Panc1 (cell line): Measurements from ENCODE around the gene ZNF335. TPM values are rescaled to one million over a fixed set of nuclear protein-coding genes. Genes with fewer than 3 reads are reported as not detected.
A peak's percentile ranks its signal among the peaks of the same experiment; 100 is the strongest.

ENCODE experiments used
- ATAC-seq: fragments of 200-7000 bp; cut with Tn5 transposase; 2 replicates; pipeline ENCODE4 v1.9.1; 2020; ENCODE audit warnings: mild to moderate bottlenecking, moderate library complexity
- BruUV-seq: library from RNA; stranded (reverse); fragments of 400-500 nt; replicated peaks from 2 replicates; lab custom pipeline; 2021; lab: Mats Ljungman, UMichigan
- CTCF ChIA-PET: fragments of 300-600 bp; sonication (Branson Sonifier 250); formaldehyde crosslinking; loops from one replicate; lab custom pipeline; 2022; ENCODE audit warnings: antibody characterized with exemption; lab: Charles Lee
- POLR2A ChIA-PET: fragments of 300-600 bp; sonication (Branson Sonifier 250); formaldehyde crosslinking; loops from one replicate; lab custom pipeline; 2022; ENCODE audit warnings: antibody characterized with exemption; lab: Charles Lee
- DNase-seq: peaks from one replicate; pipeline ENCODE4 v3.0.0-alpha.2; 2010; ENCODE audit warnings: low read depth, low spot score
- H3K27ac ChIP-seq: 2 replicates; pipeline ENCODE4 v1.5.1; 2011; ENCODE audit warnings: mild to moderate bottlenecking, low read length, inconsistent platforms
- H3K27me3 ChIP-seq: fragments of 200-500 bp; sonication (Bioruptor generic); 2 replicates; pipeline ENCODE4 v1.6.0; 2014; ENCODE audit warnings: low read length, inconsistent platforms; ENCODE audit not compliant: control insufficient read depth, insufficient read depth
- H3K36me3 ChIP-seq: fragments of 200-500 bp; sonication (Bioruptor generic); 2 replicates; pipeline ENCODE4 v1.5.1; 2014; ENCODE audit warnings: inconsistent platforms, mild to moderate bottlenecking, low read length, moderate library complexity; ENCODE audit not compliant: control insufficient read depth, insufficient read depth
- H3K4me1 ChIP-seq: 2 replicates; pipeline ENCODE4 v1.5.1; 2011; ENCODE audit warnings: inconsistent platforms, mild to moderate bottlenecking, low read length, moderate library complexity; ENCODE audit not compliant: control insufficient read depth, insufficient read depth
- H3K4me3 ChIP-seq, 2 experiments: 2 replicates each; pipeline ENCODE4 v1.5.1; 2011 to 2012; ENCODE audit warnings: low read depth in 2 of 2, low read length in 2 of 2, mild to moderate bottlenecking in 2 of 2, inconsistent platforms in 1 of 2, moderate library complexity in 1 of 2
- H3K9me3 ChIP-seq: fragments of 200-500 bp; sonication (Bioruptor generic); 2 replicates; pipeline ENCODE4 v1.5.1; 2014; ENCODE audit warnings: low read depth, mild to moderate bottlenecking, inconsistent platforms, low read length, moderate library complexity; ENCODE audit not compliant: control insufficient read depth, insufficient read depth
- SIN3A ChIP-seq: IDR thresholded peaks from 2 replicates; pipeline ENCODE4 v1.6.1; 2012; ENCODE audit warnings: low read depth, mild to moderate bottlenecking, low read length, moderate library complexity, borderline replicate concordance; ENCODE audit not compliant: insufficient read depth
- TCF7L2 ChIP-seq: IDR thresholded peaks from 2 replicates; pipeline ENCODE4 v1.6.1; 2011; ENCODE audit warnings: mild to moderate bottlenecking, low read depth, low read length, inconsistent platforms
- in situ Hi-C: cut with HindIII; loops from 2 replicates; pipeline ENCODE4 v1.10.0; 2016; ENCODE audit warnings: low sequenced_read_pairs, low pct_unique_long_range_greater_than_20kb
- intact Hi-C: fragments of 100-400 bp; cut with micrococcal nuclease; formaldehyde crosslinking; loops from one replicate; pipeline ENCODE4 v1.10.0; 2022; ENCODE audit not compliant: unreplicated experiment
- total RNA-seq: library from RNA; stranded (reverse); gene quantifications from one replicate; pipeline ENCODE4 v1.2.1, GENCODE V29; 2021; ENCODE audit not compliant: unreplicated experiment
- TF ChIP-seq, protein P1 (sequence below): fragments of 450-650 bp; IDR thresholded peaks from 2 replicates; pipeline ENCODE4 v1.5.1; 2017; ENCODE audit warnings: mild to moderate bottlenecking
- TF ChIP-seq, protein P2 (sequence below), 2 experiments: IDR thresholded peaks; 2 replicates each; pipeline ENCODE4 v1.6.1; 2011 to 2012; ENCODE audit warnings: low read depth in 2 of 2, control low read depth in 1 of 2, low read length in 1 of 2, mild to moderate bottlenecking in 1 of 2, moderate library complexity in 1 of 2; ENCODE audit not compliant: insufficient read depth in 1 of 2

ZNF335 gene
- total RNA-seq, 1 experiment from 2014 or later: 31.1 TPM

GRCh38 chr20:46013829-46014516 is 42.0 kb upstream of the ZNF335 start:
- no peaks in the 10 kb centered on the region for H3K36me3 ChIP-seq

GRCh38 chr20:46013322-46013828 is 41.4 kb upstream of the ZNF335 start:
- no peaks in the 10 kb centered on the region for H3K9me3 ChIP-seq
- ChIA-PET POLR2A (no interaction called here), CTCF (interaction anchor here (0.5 to 2.9 kb wide), 5 partner anchors 9 to 228 kb away, joined by 3 to 32 read pairs (median 4); no protein-coding TSS in a partner anchor)
- intact Hi-C loops (no loop called here), in situ Hi-C loops (no loop called here)
- TF ChIP-seq, protein P1, sequence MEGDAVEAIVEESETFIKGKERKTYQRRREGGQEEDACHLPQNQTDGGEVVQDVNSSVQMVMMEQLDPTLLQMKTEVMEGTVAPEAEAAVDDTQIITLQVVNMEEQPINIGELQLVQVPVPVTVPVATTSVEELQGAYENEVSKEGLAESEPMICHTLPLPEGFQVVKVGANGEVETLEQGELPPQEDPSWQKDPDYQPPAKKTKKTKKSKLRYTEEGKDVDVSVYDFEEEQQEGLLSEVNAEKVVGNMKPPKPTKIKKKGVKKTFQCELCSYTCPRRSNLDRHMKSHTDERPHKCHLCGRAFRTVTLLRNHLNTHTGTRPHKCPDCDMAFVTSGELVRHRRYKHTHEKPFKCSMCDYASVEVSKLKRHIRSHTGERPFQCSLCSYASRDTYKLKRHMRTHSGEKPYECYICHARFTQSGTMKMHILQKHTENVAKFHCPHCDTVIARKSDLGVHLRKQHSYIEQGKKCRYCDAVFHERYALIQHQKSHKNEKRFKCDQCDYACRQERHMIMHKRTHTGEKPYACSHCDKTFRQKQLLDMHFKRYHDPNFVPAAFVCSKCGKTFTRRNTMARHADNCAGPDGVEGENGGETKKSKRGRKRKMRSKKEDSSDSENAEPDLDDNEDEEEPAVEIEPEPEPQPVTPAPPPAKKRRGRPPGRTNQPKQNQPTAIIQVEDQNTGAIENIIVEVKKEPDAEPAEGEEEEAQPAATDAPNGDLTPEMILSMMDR: no peak
- no peak for TF ChIP-seq TCF7L2
- TF ChIP-seq, protein P2, sequence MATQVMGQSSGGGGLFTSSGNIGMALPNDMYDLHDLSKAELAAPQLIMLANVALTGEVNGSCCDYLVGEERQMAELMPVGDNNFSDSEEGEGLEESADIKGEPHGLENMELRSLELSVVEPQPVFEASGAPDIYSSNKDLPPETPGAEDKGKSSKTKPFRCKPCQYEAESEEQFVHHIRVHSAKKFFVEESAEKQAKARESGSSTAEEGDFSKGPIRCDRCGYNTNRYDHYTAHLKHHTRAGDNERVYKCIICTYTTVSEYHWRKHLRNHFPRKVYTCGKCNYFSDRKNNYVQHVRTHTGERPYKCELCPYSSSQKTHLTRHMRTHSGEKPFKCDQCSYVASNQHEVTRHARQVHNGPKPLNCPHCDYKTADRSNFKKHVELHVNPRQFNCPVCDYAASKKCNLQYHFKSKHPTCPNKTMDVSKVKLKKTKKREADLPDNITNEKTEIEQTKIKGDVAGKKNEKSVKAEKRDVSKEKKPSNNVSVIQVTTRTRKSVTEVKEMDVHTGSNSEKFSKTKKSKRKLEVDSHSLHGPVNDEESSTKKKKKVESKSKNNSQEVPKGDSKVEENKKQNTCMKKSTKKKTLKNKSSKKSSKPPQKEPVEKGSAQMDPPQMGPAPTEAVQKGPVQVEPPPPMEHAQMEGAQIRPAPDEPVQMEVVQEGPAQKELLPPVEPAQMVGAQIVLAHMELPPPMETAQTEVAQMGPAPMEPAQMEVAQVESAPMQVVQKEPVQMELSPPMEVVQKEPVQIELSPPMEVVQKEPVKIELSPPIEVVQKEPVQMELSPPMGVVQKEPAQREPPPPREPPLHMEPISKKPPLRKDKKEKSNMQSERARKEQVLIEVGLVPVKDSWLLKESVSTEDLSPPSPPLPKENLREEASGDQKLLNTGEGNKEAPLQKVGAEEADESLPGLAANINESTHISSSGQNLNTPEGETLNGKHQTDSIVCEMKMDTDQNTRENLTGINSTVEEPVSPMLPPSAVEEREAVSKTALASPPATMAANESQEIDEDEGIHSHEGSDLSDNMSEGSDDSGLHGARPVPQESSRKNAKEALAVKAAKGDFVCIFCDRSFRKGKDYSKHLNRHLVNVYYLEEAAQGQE (IDR thresholded peaks at IDR 0.05; ENCODE audit: insufficient read depth in 1 of 2, low read depth in 2 of 2, low read length in 1 of 2): no peak
- no peak for TF ChIP-seq SIN3A
- no peaks in the 10 kb centered on the region for H3K36me3 ChIP-seq
- ATAC-seq (no peak; the same call in 1 of the 2 replicates), DNase-seq (no peak)
- peak overlapping the region; percentile 27 to 48 for H3K4me3 ChIP-seq
- H3K27me3 ChIP-seq: peaks cover 2% of the 10 kb centered on the region; the same call in 1 of the 2 replicates
- H3K4me1 ChIP-seq: no peaks in the 10 kb centered on the region; the same call in 1 of the 2 replicates
- BruUV-seq: no TSS peak
- no peak overlapping the region for H3K27ac ChIP-seq

More at GRCh38 chr20:46013829-46014516, 42.0 kb upstream of the ZNF335 start:
- Histone ChIP-seq H3K9me3 (no peaks in the 10 kb centered on the region), H3K4me1 (no peaks in the 10 kb centered on the region; the same call in 1 of the 2 replicates), H3K4me3 (peak overlapping the region; percentile 27 to 48), H3K27me3 (peaks cover 2% of the 10 kb centered on the region; the same call in 1 of the 2 replicates), H3K27ac (no peak overlapping the region)
- ChIA-PET POLR2A (no interaction called here), CTCF (interaction anchor here (0.6 to 2.9 kb wide), 7 partner anchors 8 to 424 kb away, joined by 3 to 32 read pairs (median 4); partner anchors contain the start of gene ZNF335)
- ATAC-seq (peak; percentile 93), DNase-seq (no peak)
- intact Hi-C loops (loop anchor here (2.0 kb wide), 1 partner anchor 73 kb away; no protein-coding TSS in a partner anchor), in situ Hi-C loops (no loop called here)
- TF ChIP-seq TCF7L2: no peak
- 0 out of 2 replicates have a peak, but pooled peaks have one; percentile 18 for TF ChIP-seq SIN3A
- TF ChIP-seq, protein P1: peak; percentile 99
- BruUV-seq: no TSS peak
